Parathyroid adenoma (tissue), 2 donors: ENCODE data around the gene GDF15.

ENCODE experiments used
- H2AFZ ChIP-seq: fragments of 300-600 bp; sonication (generic); one replicate; pipeline ENCODE4 v1.7.0; 2017; ENCODE audit warnings: antibody characterized with exemption, mild to moderate bottlenecking
- H3K27ac ChIP-seq: fragments of 300-600 bp; sonication (generic); one replicate; pipeline ENCODE4 v1.7.0; 2017
- H3K27me3 ChIP-seq: fragments of 300-600 bp; sonication (generic); one replicate; pipeline ENCODE4 v1.7.0; 2017; ENCODE audit warnings: low read length; ENCODE audit not compliant: control insufficient read depth, insufficient read depth
- H3K36me3 ChIP-seq: fragments of 300-600 bp; sonication (generic); one replicate; pipeline ENCODE4 v1.7.0; 2017; ENCODE audit warnings: low read length; ENCODE audit not compliant: control insufficient read depth, insufficient read depth
- H3K4me1 ChIP-seq: fragments of 300-600 bp; sonication (generic); one replicate; pipeline ENCODE4 v1.7.0; 2017; ENCODE audit warnings: control low read depth
- H3K4me2 ChIP-seq: fragments of 300-600 bp; sonication (generic); one replicate; pipeline ENCODE4 v1.7.0; 2017; ENCODE audit warnings: low read length
- H3K4me3 ChIP-seq: fragments of 300-600 bp; sonication (generic); one replicate; pipeline ENCODE4 v1.7.0; 2017; ENCODE audit warnings: low read depth, low read length
- H3K79me2 ChIP-seq: fragments of 300-600 bp; sonication (generic); one replicate; pipeline ENCODE4 v1.7.0; 2017; ENCODE audit warnings: control low read depth
- H3K9ac ChIP-seq: fragments of 300-600 bp; sonication (generic); one replicate; pipeline ENCODE4 v1.7.0; 2017; ENCODE audit warnings: mild to moderate bottlenecking
- H3K9me3 ChIP-seq: fragments of 300-600 bp; sonication (generic); one replicate; pipeline ENCODE4 v1.7.0; 2017; ENCODE audit warnings: low read length; ENCODE audit not compliant: control insufficient read depth
- CTCF ChIP-seq: fragments of 300-600 bp; sonication (generic); IDR thresholded peaks from one replicate; pipeline ENCODE4 v1.7.0; 2017; ENCODE audit warnings: antibody characterized with exemption, mild to moderate bottlenecking
- donor health status: primary hyperparathyroidism.

GDF15 gene

GRCh38 chr19:18424890-18425514 is 39.0 kb downstream of the GDF15 start:
- Histone ChIP-seq H3K4me1 (peaks cover 19% of the 10 kb centered on the region), H3K27me3 (no peaks in the 10 kb centered on the region), H3K4me2 (no peak overlapping the region), H3K9me3 (no peaks in the 10 kb centered on the region), H3K27ac (no peak overlapping the region), H3K4me3 (no peak overlapping the region), H3K9ac (no peak overlapping the region), H3K79me2 (peaks cover 7% of the 10 kb centered on the region), H2AFZ (no peak overlapping the region), H3K36me3 (no peaks in the 10 kb centered on the region)
- TF ChIP-seq CTCF: no peak

GRCh38 chr19:18425515-18426415 is 39.8 kb downstream of the GDF15 start:
- Histone ChIP-seq H2AFZ (no peak overlapping the region), H3K4me3 (no peak overlapping the region), H3K27ac (no peak overlapping the region), H3K36me3 (no peaks in the 10 kb centered on the region), H3K79me2 (peaks cover 7% of the 10 kb centered on the region), H3K9me3 (no peaks in the 10 kb centered on the region), H3K4me1 (peaks cover 19% of the 10 kb centered on the region), H3K4me2 (no peak overlapping the region), H3K27me3 (no peaks in the 10 kb centered on the region), H3K9ac (no peak overlapping the region)
- TF ChIP-seq CTCF: no peak

DNA sequence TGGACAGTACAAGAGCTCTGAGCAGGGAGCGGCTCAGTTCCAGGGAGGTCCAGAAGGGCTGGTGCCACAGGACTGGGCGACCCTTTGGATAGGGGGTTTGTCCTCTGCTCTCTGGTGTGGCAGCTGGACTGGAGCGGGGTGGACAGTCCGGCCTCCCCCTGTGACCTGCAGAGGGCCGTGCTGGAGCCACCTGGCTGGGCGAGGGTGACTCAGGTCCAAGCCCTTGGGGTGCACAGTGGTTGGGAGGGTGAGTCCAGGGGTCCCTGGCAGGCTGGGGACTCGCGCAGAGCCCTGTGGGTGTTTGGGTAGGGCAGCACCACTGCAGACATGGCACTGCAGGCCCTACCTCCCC is 40.4 kb downstream of the GDF15 start:
- Histone ChIP-seq H3K27me3 (no peaks in the 10 kb centered on the region), H2AFZ (no peak overlapping the region), H3K36me3 (no peaks in the 10 kb centered on the region), H3K9me3 (no peaks in the 10 kb centered on the region), H3K4me1 (peaks cover 19% of the 10 kb centered on the region), H3K9ac (no peak overlapping the region), H3K4me2 (no peak overlapping the region), H3K27ac (no peak overlapping the region), H3K79me2 (peaks cover 7% of the 10 kb centered on the region), H3K4me3 (no peak overlapping the region)
- TF ChIP-seq CTCF: no peak

GRCh38 chr19:18427080-18427742 is 41.3 kb downstream of the GDF15 start:
- Histone ChIP-seq H2AFZ (no peak overlapping the region), H3K4me2 (no peak overlapping the region), H3K27ac (no peak overlapping the region), H3K36me3 (no peaks in the 10 kb centered on the region), H3K4me3 (no peak overlapping the region), H3K4me1 (peaks cover 24% of the 10 kb centered on the region), H3K27me3 (no peaks in the 10 kb centered on the region), H3K9ac (no peak overlapping the region), H3K79me2 (peaks cover 7% of the 10 kb centered on the region), H3K9me3 (no peaks in the 10 kb centered on the region)
- no peak for TF ChIP-seq CTCF
